ENCODE measurements around the gene EDIL3. TPM values are rescaled to one million over a fixed set of nuclear protein-coding genes. Genes with fewer than 3 reads are reported as not detected.

The EDIL3 gene
- total RNA-seq, 1 donor from 2014 or later: not detected

- Mint-ChIP-seq H3K27me3 (ENCODE audit: insufficient read depth) (no peaks in the 10 kb centered on the region), H3K4me3 (no peak overlapping the region), H3K9me3 (no peaks in the 10 kb centered on the region), H3K27ac (no peak overlapping the region), H3K4me1 (ENCODE audit: low read depth) (no peaks in the 10 kb centered on the region), H3K36me3 (ENCODE audit: low read depth) (no peaks in the 10 kb centered on the region)
- no peak for DNase-seq (ENCODE audit: low spot score)
- intact Hi-C loops (cut with micrococcal nuclease): no loop called here
Observed at GRCh38 chr5:83967417-83967816, 417.3 kb downstream of the EDIL3 start.

- Mint-ChIP-seq H3K36me3 (ENCODE audit: low read depth) (no peaks in the 10 kb centered on the region), H3K27me3 (ENCODE audit: insufficient read depth) (no peaks in the 10 kb centered on the region), H3K9me3 (no peaks in the 10 kb centered on the region), H3K27ac (no peak overlapping the region), H3K4me3 (no peak overlapping the region), H3K4me1 (ENCODE audit: low read depth) (no peaks in the 10 kb centered on the region)
- no peak for DNase-seq (ENCODE audit: low spot score)
- intact Hi-C loops (cut with micrococcal nuclease): no loop called here
Observed at GRCh38 chr5:83965441-83965840, 419.2 kb downstream of the EDIL3 start.

GRCh38 chr5:83964271-83964670, 420.4 kb downstream of the EDIL3 start:
- DNase-seq (ENCODE audit: low spot score): no peak
- intact Hi-C loops (cut with micrococcal nuclease): no loop called here
- Mint-ChIP-seq H3K4me1 (ENCODE audit: low read depth) (no peaks in the 10 kb centered on the region), H3K27me3 (ENCODE audit: insufficient read depth) (no peaks in the 10 kb centered on the region), H3K27ac (no peak overlapping the region), H3K4me3 (no peak overlapping the region), H3K36me3 (ENCODE audit: low read depth) (no peaks in the 10 kb centered on the region), H3K9me3 (no peaks in the 10 kb centered on the region)

GRCh38 chr5:83957188-83957587, 427.5 kb downstream of the EDIL3 start:
- Mint-ChIP-seq H3K9me3 (no peaks in the 10 kb centered on the region), H3K27ac (no peak overlapping the region), H3K36me3 (ENCODE audit: low read depth) (no peaks in the 10 kb centered on the region), H3K4me1 (ENCODE audit: low read depth) (no peaks in the 10 kb centered on the region), H3K4me3 (no peak overlapping the region), H3K27me3 (ENCODE audit: insufficient read depth) (no peaks in the 10 kb centered on the region)
- DNase-seq (ENCODE audit: low spot score): no peak
- intact Hi-C loops (cut with micrococcal nuclease): no loop called here

- no peaks in the 10 kb centered on the region for H3K36me3 Mint-ChIP-seq (ENCODE audit: low read depth)
- intact Hi-C loops (cut with micrococcal nuclease): no loop called here
- no peaks in the 10 kb centered on the region for H3K9me3 Mint-ChIP-seq
- no peaks in the 10 kb centered on the region for H3K4me1 Mint-ChIP-seq (ENCODE audit: low read depth)
- no peak overlapping the region for H3K4me3 Mint-ChIP-seq
- H3K27me3 Mint-ChIP-seq (ENCODE audit: insufficient read depth): no peaks in the 10 kb centered on the region
- no peak for DNase-seq (ENCODE audit: low spot score)
- no peak overlapping the region for H3K27ac Mint-ChIP-seq
Observed at GRCh38 chr5:83956386-83956785, 428.3 kb downstream of the EDIL3 start.

GRCh38 chr5:83955916-83956315, 428.8 kb downstream of the EDIL3 start:
- Mint-ChIP-seq H3K27ac (no peak overlapping the region), H3K9me3 (no peaks in the 10 kb centered on the region), H3K27me3 (ENCODE audit: insufficient read depth) (no peaks in the 10 kb centered on the region), H3K4me1 (ENCODE audit: low read depth) (no peaks in the 10 kb centered on the region), H3K4me3 (no peak overlapping the region), H3K36me3 (ENCODE audit: low read depth) (no peaks in the 10 kb centered on the region)
- intact Hi-C loops (cut with micrococcal nuclease): no loop called here
- no peak for DNase-seq (ENCODE audit: low spot score)

GRCh38 chr5:83947763-83948162, 436.9 kb downstream of the EDIL3 start:
- no peak overlapping the region for H3K27ac Mint-ChIP-seq
- no peaks in the 10 kb centered on the region for H3K4me1 Mint-ChIP-seq (ENCODE audit: low read depth)

GRCh38 chr5:83946516-83946915, 438.2 kb downstream of the EDIL3 start:
- no peaks in the 10 kb centered on the region for H3K36me3 Mint-ChIP-seq (ENCODE audit: low read depth)
- no peaks in the 10 kb centered on the region for H3K4me1 Mint-ChIP-seq (ENCODE audit: low read depth)
- intact Hi-C loops (cut with micrococcal nuclease): no loop called here
- DNase-seq (ENCODE audit: low spot score): no peak
- H3K4me3 Mint-ChIP-seq: no peak overlapping the region
- no peaks in the 10 kb centered on the region for H3K27me3 Mint-ChIP-seq (ENCODE audit: insufficient read depth)
- no peaks in the 10 kb centered on the region for H3K9me3 Mint-ChIP-seq
- H3K27ac Mint-ChIP-seq: no peak overlapping the region

More at GRCh38 chr5:83947763-83948162, 436.9 kb downstream of the EDIL3 start:
- Mint-ChIP-seq H3K27me3 (ENCODE audit: insufficient read depth) (no peaks in the 10 kb centered on the region), H3K4me3 (no peak overlapping the region), H3K36me3 (ENCODE audit: low read depth) (no peaks in the 10 kb centered on the region), H3K9me3 (no peaks in the 10 kb centered on the region)
- DNase-seq (ENCODE audit: low spot score): no peak
- intact Hi-C loops (cut with micrococcal nuclease): no loop called here

- H3K4me3 Mint-ChIP-seq: no peak overlapping the region
- no peaks in the 10 kb centered on the region for H3K27me3 Mint-ChIP-seq (ENCODE audit: insufficient read depth)
- no peak for DNase-seq (ENCODE audit: low spot score)
- H3K27ac Mint-ChIP-seq: no peak overlapping the region
- H3K9me3 Mint-ChIP-seq: no peaks in the 10 kb centered on the region
- intact Hi-C loops (cut with micrococcal nuclease): no loop called here
- H3K36me3 Mint-ChIP-seq (ENCODE audit: low read depth): no peaks in the 10 kb centered on the region
- no peaks in the 10 kb centered on the region for H3K4me1 Mint-ChIP-seq (ENCODE audit: low read depth)
Observed at GRCh38 chr5:83942155-83942554, 442.5 kb downstream of the EDIL3 start.

- Mint-ChIP-seq H3K9me3 (no peaks in the 10 kb centered on the region), H3K4me3 (no peak overlapping the region), H3K4me1 (ENCODE audit: low read depth) (no peaks in the 10 kb centered on the region), H3K27ac (no peak overlapping the region), H3K27me3 (ENCODE audit: insufficient read depth) (no peaks in the 10 kb centered on the region), H3K36me3 (ENCODE audit: low read depth) (no peaks in the 10 kb centered on the region)
- intact Hi-C loops (cut with micrococcal nuclease): no loop called here
- DNase-seq (ENCODE audit: low spot score): no peak
Observed at GRCh38 chr5:83937837-83938236, 446.8 kb downstream of the EDIL3 start.

GRCh38 chr5:83931969-83932368, 452.7 kb downstream of the EDIL3 start:
- no peak for DNase-seq (ENCODE audit: low spot score)
- Mint-ChIP-seq H3K4me3 (no peak overlapping the region), H3K36me3 (ENCODE audit: low read depth) (no peaks in the 10 kb centered on the region), H3K27me3 (ENCODE audit: insufficient read depth) (no peaks in the 10 kb centered on the region), H3K27ac (no peak overlapping the region), H3K4me1 (ENCODE audit: low read depth) (no peaks in the 10 kb centered on the region), H3K9me3 (no peaks in the 10 kb centered on the region)
- intact Hi-C loops (cut with micrococcal nuclease): no loop called here

GRCh38 chr5:83927140-83927733, 457.4 kb downstream of the EDIL3 start:
- no peaks in the 10 kb centered on the region for H3K4me1 Mint-ChIP-seq (ENCODE audit: low read depth)
- no peaks in the 10 kb centered on the region for H3K9me3 Mint-ChIP-seq
- H3K4me3 Mint-ChIP-seq: no peak overlapping the region
- no peak overlapping the region for H3K27ac Mint-ChIP-seq
- no peaks in the 10 kb centered on the region for H3K36me3 Mint-ChIP-seq (ENCODE audit: low read depth)
- no peak for DNase-seq (ENCODE audit: low spot score)
- H3K27me3 Mint-ChIP-seq (ENCODE audit: insufficient read depth): no peaks in the 10 kb centered on the region
- intact Hi-C loops (cut with micrococcal nuclease): loop anchor here (10.0 kb wide), 1 partner anchor 212 kb away; no protein-coding TSS in a partner anchor

GRCh38 chr5:83925955-83926337, 458.7 kb downstream of the EDIL3 start:
- no peaks in the 10 kb centered on the region for H3K4me1 Mint-ChIP-seq (ENCODE audit: low read depth)
- intact Hi-C loops (cut with micrococcal nuclease): loop anchor here (10.0 kb wide), 1 partner anchor 211 kb away; no protein-coding TSS in a partner anchor
- no peak for DNase-seq (ENCODE audit: low spot score)

More at GRCh38 chr5:83925955-83926337, 458.7 kb downstream of the EDIL3 start:
- Mint-ChIP-seq H3K9me3 (no peaks in the 10 kb centered on the region), H3K27me3 (ENCODE audit: insufficient read depth) (peaks cover 3% of the 10 kb centered on the region), H3K27ac (no peak overlapping the region), H3K36me3 (ENCODE audit: low read depth) (no peaks in the 10 kb centered on the region), H3K4me3 (no peak overlapping the region)

All from activated T-helper 1 cell treated with anti-CD3 and anti-CD28 coated beads, Interleukin-12 subunit alpha, Interleukin-12 subunit beta, Interleukin-2, Interleukin-4 antibody, amounts not matched to agents 30 ng/mL and 10 ng/mL and 1 ng/mL, durations not matched to agents 14 hours and 24 hours and 36 hours (primary cell).